ENCODE data around the gene NCAN.

DNA sequence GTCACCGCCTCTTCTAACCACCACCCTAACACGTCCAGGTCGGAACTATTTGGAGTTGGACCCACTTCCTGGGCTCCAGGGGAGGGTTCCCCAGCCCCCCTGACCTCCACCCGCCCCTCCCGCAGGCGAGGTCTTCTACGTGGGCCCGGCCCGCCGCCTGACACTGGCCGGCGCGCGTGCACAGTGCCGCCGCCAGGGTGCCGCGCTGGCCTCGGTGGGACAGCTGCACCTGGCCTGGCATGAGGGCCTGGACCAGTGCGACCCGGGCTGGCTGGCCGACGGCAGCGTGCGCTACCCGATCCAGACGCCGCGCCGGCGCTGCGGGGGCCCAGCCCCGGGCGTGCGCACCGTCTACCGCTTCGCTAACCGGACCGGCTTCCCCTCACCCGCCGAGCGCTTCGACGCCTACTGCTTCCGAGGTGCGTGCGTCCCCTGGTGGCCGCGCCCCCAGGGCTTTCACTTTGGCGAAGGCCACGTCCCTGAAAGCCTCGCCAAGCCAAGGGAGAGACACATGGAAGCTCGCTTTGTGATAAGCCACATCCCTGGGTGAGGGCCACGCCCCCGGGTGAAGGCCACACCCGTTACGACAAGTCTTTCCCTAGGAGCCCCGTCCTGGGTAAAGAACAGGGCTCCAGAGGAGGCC lies 13.2 kb downstream of the NCAN start:
- no peak for TF ChIP-seq POLR2A (IDR thresholded peaks at IDR 0.05)
- peak in 2 of 3 donors; percentile 22 to 25 for TF ChIP-seq CTCF (IDR thresholded peaks at IDR 0.05)
- TF ChIP-seq POLR2AphosphoS5 (IDR thresholded peaks at IDR 0.05) = no peak
